ENCODE results near the gene IFT52. TPM values are rescaled to one million over a fixed set of nuclear protein-coding genes. Genes with fewer than 3 reads are reported as not detected.

IFT52 gene
- total RNA-seq, 4 donors from 2014 or later: 17.8 to 29.7 (median 23.1) TPM

DNA sequence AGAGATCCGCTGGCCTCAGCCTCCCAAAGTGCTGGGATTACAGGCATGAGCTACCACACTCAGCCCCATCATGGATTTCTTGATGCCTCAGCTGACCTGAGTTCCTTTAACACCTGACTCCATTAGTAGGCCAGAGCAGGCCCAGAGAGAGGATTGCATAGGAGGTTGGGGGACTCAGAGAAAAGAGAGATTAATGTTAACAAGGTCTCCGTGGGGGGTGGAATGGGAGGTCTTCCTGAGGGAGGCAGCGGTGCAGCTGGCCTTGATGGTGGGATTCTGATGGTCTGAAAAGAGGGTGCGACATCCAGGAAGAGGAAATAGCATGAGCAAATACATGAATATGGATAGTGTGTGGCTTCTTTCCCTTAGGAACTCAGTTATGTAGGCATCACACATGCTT is 22.0 kb upstream of the IFT52 start:
- H3K36me3 ChIP-seq: peaks cover 0 to 12% (median 0%) of the 10 kb centered on the region in 3 donors
- no peak for DNase-seq (ENCODE audit: low spot score in 2 of 2)
- H3K4me3 ChIP-seq: no peak overlapping the region
- no peak overlapping the region for H3K27ac ChIP-seq
- WGBS, 2 donors: 89 to 95% methylated on average over 4 of the region's 4 CpGs
- TF ChIP-seq, protein P1, sequence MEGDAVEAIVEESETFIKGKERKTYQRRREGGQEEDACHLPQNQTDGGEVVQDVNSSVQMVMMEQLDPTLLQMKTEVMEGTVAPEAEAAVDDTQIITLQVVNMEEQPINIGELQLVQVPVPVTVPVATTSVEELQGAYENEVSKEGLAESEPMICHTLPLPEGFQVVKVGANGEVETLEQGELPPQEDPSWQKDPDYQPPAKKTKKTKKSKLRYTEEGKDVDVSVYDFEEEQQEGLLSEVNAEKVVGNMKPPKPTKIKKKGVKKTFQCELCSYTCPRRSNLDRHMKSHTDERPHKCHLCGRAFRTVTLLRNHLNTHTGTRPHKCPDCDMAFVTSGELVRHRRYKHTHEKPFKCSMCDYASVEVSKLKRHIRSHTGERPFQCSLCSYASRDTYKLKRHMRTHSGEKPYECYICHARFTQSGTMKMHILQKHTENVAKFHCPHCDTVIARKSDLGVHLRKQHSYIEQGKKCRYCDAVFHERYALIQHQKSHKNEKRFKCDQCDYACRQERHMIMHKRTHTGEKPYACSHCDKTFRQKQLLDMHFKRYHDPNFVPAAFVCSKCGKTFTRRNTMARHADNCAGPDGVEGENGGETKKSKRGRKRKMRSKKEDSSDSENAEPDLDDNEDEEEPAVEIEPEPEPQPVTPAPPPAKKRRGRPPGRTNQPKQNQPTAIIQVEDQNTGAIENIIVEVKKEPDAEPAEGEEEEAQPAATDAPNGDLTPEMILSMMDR (IDR thresholded peaks at IDR 0.05): no peak
- TF ChIP-seq POLR2A (IDR thresholded peaks at IDR 0.05) (no peak), EP300 (IDR thresholded peaks at IDR 0.05) (no peak)
- H3K27me3 ChIP-seq: no peaks in the 10 kb centered on the region
- no peaks in the 10 kb centered on the region for H3K9me3 ChIP-seq
- no peaks in the 10 kb centered on the region for H3K4me1 ChIP-seq

DNA sequence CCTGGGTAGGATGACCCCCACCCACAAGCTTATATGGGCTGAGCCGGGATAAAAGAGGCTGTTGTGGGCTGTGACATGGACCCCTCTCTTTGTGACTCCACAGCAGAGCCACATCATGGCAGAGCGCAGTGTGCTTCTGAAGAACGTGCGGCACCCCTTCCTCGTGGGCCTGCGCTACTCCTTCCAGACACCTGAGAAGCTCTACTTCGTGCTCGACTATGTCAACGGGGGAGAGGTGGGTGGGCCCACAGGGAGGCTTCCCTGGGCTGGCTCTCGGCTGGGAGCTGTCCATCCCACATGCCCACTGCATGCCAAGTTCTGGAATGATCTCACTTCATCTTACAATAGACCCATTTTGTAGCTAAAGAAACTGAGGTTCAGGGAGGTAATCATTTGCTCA is 21.5 kb upstream of the IFT52 start:
- H3K4me1 ChIP-seq: no peaks in the 10 kb centered on the region
- TF ChIP-seq, protein P1 (IDR thresholded peaks at IDR 0.05): no peak
- no peak for TF ChIP-seq EP300 (IDR thresholded peaks at IDR 0.05)
- TF ChIP-seq POLR2A (IDR thresholded peaks at IDR 0.05): no peak
- no peaks in the 10 kb centered on the region for H3K9me3 ChIP-seq
- WGBS, 2 donors: 77 to 80% methylated on average over 9 to 10 of the region's 10 CpGs
- DNase-seq (ENCODE audit: low spot score in 2 of 2): no peak
- peaks cover 0 to 12% (median 0%) of the 10 kb centered on the region in 3 donors for H3K36me3 ChIP-seq
- H3K27ac ChIP-seq: no peak overlapping the region
- H3K27me3 ChIP-seq: no peaks in the 10 kb centered on the region
- H3K4me3 ChIP-seq: no peak overlapping the region

DNA sequence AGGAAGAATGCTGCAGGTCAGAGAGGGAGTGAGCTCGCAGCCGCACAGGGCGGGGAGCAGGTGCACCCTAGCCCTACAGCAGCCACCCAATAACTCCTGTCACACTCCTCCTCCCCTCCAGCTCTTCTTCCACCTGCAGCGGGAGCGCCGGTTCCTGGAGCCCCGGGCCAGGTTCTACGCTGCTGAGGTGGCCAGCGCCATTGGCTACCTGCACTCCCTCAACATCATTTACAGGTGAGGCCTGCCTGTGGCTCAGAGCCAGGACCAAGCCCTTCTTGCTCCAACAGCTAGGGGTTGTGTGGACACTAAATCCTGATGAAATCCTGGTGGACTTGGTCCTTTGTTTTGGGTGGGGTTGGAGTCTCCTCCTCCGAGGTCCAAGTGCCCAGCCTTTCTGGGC is 20.2 kb upstream of the IFT52 start:
- Histone ChIP-seq H3K27ac (no peak overlapping the region), H3K36me3 (peaks cover 0 to 12% (median 0%) of the 10 kb centered on the region in 3 donors), H3K4me1 (no peaks in the 10 kb centered on the region), H3K4me3 (no peak overlapping the region), H3K9me3 (no peaks in the 10 kb centered on the region), H3K27me3 (no peaks in the 10 kb centered on the region)
- no peak for DNase-seq (ENCODE audit: low spot score in 2 of 2)
- no peak for TF ChIP-seq POLR2A (IDR thresholded peaks at IDR 0.05)
- 85 to 87% methylated on average over 10 of the region's 10 CpGs for WGBS, 2 donors

DNA sequence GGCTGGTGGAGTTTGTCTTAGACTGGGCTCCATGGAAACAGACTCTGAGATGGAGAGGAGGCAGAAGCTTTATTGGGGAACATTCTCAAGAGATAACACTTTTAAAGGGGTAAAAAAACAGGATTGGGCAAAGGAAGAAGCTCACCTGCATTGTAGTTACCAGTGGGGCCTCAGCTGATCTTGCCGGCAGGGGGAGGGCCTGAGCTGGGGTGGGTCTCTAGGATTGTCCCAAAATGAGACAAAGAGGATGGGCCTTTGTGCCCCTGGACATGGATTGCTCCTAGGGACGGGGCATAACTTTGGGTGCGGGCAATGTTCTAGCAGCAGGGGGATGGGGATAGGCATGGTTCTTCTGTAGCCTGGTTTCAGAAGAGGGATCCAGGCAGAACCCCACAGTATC is 19.4 kb upstream of the IFT52 start:
- Histone ChIP-seq H3K27ac (no peak overlapping the region), H3K27me3 (no peaks in the 10 kb centered on the region), H3K4me3 (no peak overlapping the region), H3K36me3 (peaks cover 0 to 12% (median 0%) of the 10 kb centered on the region in 3 donors), H3K4me1 (no peaks in the 10 kb centered on the region), H3K9me3 (no peaks in the 10 kb centered on the region)
- TF ChIP-seq, protein P1 (IDR thresholded peaks at IDR 0.05): no peak
- TF ChIP-seq EP300 (IDR thresholded peaks at IDR 0.05) (no peak), POLR2A (IDR thresholded peaks at IDR 0.05) (no peak)
- WGBS, 2 donors: 79 to 90% methylated on average over 3 of the region's 3 CpGs
- DNase-seq (ENCODE audit: low spot score in 2 of 2): no peak

DNA sequence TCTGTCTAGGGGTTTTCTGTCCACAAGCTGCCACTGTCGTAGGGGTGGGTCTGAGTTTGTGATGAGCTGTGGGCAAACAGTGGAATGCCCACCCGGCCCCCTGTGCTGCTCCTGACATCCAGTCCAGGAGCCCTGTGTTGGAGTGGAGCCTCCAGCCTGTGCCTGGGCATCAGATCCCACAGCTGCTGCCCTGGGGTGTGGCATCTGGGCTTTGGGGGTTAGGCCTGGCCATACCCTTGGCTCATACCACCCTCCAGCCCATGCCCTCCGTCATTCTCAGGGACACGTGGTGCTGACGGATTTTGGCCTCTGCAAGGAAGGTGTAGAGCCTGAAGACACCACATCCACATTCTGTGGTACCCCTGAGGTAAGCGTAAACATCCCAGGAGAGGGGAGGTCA is 19.0 kb upstream of the IFT52 start:
- H3K4me3 ChIP-seq: no peak overlapping the region
- H3K27ac ChIP-seq: no peak overlapping the region
- no peaks in the 10 kb centered on the region for H3K27me3 ChIP-seq
- no peaks in the 10 kb centered on the region for H3K9me3 ChIP-seq
- TF ChIP-seq, protein P1 (IDR thresholded peaks at IDR 0.05): no peak
- TF ChIP-seq EP300 (IDR thresholded peaks at IDR 0.05) (no peak), POLR2A (IDR thresholded peaks at IDR 0.05) (no peak)
- H3K4me1 ChIP-seq: no peaks in the 10 kb centered on the region
- 74 to 82% methylated on average over 6 of the region's 6 CpGs for WGBS, 2 donors
- no peak for DNase-seq (ENCODE audit: low spot score in 2 of 2)
- peaks cover 0 to 12% (median 0%) of the 10 kb centered on the region in 3 donors for H3K36me3 ChIP-seq

DNA sequence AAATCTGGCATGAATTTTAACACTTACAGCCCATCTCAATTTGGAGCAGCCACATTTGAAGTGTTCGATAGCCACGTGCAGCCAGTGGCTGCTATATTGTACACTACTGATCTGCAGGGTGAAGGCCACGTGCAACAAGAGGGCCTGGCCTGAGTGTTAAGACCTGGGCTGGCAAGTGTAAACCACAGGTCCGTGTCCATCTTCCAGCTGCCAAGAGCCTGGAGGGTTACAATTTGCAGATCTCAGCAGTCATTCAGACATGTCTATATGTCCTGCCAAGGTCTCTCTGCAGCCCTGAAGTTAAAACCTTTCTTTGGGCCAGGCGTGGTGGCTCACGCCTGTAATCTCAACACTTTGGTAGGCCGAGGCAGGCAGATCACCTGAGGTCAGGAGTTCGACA is 17.8 kb upstream of the IFT52 start:
- Histone ChIP-seq H3K4me1 (no peaks in the 10 kb centered on the region), H3K27ac (no peak overlapping the region), H3K9me3 (no peaks in the 10 kb centered on the region), H3K27me3 (no peaks in the 10 kb centered on the region), H3K36me3 (peaks cover 0 to 8% (median 0%) of the 10 kb centered on the region in 3 donors), H3K4me3 (no peak overlapping the region)
- TF ChIP-seq POLR2A (IDR thresholded peaks at IDR 0.05): no peak
- TF ChIP-seq, protein P1 (IDR thresholded peaks at IDR 0.05): no peak
- no peak for TF ChIP-seq EP300 (IDR thresholded peaks at IDR 0.05)
- 91 to 92% methylated on average over 6 to 8 of the region's 8 CpGs for WGBS, 2 donors
- no peak for DNase-seq (ENCODE audit: low spot score in 2 of 2)

Data from tibial nerve (tissue), 4 donors.